Measurements from ENCODE around the gene PCSK7. TPM values are rescaled to one million over a fixed set of nuclear protein-coding genes. Genes with fewer than 3 reads are reported as not detected.

PCSK7 gene
- total and polyA plus RNA-seq, 2 of the 8 experiments (the other 6 are each of a cell fraction or from before 2014, with no cell fraction given): 23.4 to 38.5 TPM

DNA sequence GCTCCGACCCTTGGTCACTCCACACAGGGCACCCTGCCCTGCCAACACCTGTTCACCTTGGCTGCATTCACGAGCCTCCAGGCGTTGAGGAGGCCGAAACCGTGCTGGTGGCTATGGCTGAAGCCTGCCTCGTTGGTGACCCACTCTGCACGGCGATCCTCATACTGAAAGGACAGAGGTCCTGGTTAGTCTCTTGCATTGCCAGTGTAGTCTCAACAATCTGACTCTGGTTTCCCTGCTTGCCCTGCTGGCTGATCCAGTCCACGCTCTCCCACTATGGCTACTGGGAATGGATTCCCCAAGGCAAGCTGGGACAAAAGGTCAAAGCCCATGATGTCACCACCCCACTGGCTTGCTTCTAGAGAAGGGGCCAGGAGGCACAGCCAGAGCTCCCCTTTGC is 12.9 kb downstream of the PCSK7 start:
- FAIRE-seq: no peak
- Histone ChIP-seq H3K18ac (ENCODE audit: extremely low read depth, low read length) (no peak overlapping the region), H3K4me3 (ENCODE audit: extremely low read depth in 1 of 4, insufficient read depth in 2 of 4, low read depth in 3 of 4, low read length in 4 of 4) (no peak overlapping the region), H2BK15ac (ENCODE audit: low read length) (no peak overlapping the region), H3K23me2 (ENCODE audit: low read depth, low read length) (no peaks in the 10 kb centered on the region), H3K14ac (ENCODE audit: insufficient read length) (no peak overlapping the region), H2AK5ac (ENCODE audit: low read depth, low read length) (no peak overlapping the region), H3K79me1 (ENCODE audit: low read depth, low read length) (no peaks in the 10 kb centered on the region), H2BK12ac (ENCODE audit: low read depth, low read length) (no peak overlapping the region), H3K9me3 (ENCODE audit: insufficient read depth in 2 of 2, low read depth in 1 of 2, low read length in 1 of 2) (no peaks in the 10 kb centered on the region), H3K27me3 (replicated peaks in 1 of 4; ENCODE audit: control insufficient read depth in 3 of 4, extremely low read depth in 1 of 4, insufficient read depth in 3 of 4, low read length in 3 of 4) (no peaks in the 10 kb centered on the region), H3K4ac (replicated peaks; ENCODE audit: insufficient read length, low read depth, low read length) (no peak overlapping the region), H3K36me3 (ENCODE audit: control insufficient read depth in 2 of 4, insufficient read depth in 4 of 4, low read length in 3 of 4) (peaks cover 9 to 37% (median 22%) of the 10 kb centered on the region in 4 experiments; a peak in 7 of 8 replicates), H2BK120ac (replicated peaks; ENCODE audit: low read depth, low read length) (no peak overlapping the region), H4K91ac (replicated peaks; ENCODE audit: insufficient read length, low read length) (no peak overlapping the region), H3K23ac (ENCODE audit: insufficient read length) (no peak overlapping the region), H3K56ac (replicated peaks; ENCODE audit: insufficient read length, low read depth, low read length) (no peak overlapping the region), H3K4me1 (replicated peaks in 1 of 4; ENCODE audit: control insufficient read depth in 3 of 4, insufficient read depth in 4 of 4, low read length in 3 of 4) (no peaks in the 10 kb centered on the region), H4K5ac (ENCODE audit: insufficient read length, low read depth, low read length) (no peak overlapping the region), H3K4me2 (ENCODE audit: insufficient read depth in 1 of 2, low read depth in 2 of 2, low read length in 2 of 2) (no peak overlapping the region), H2AFZ (ENCODE audit: low read length) (no peak overlapping the region), H4K20me1 (replicated peaks in 1 of 2; ENCODE audit: control insufficient read depth in 1 of 2, insufficient read depth in 2 of 2, low read length in 2 of 2) (peaks cover 0 to 1% of the 10 kb centered on the region in 2 experiments), H3K79me2 (ENCODE audit: control insufficient read depth in 1 of 2, insufficient read depth in 2 of 2, low read length in 2 of 2) (no peaks in the 10 kb centered on the region; a peak in 1 of 4 replicates), H3K9ac (replicated peaks in 1 of 4; ENCODE audit: extremely low read depth in 1 of 4, low read depth in 3 of 4, low read length in 3 of 4) (no peak overlapping the region), H2BK5ac (ENCODE audit: low read depth, low read length) (no peak overlapping the region), H4K8ac (ENCODE audit: extremely low read depth, insufficient read depth, low read length) (no peak overlapping the region), H3K27ac (ENCODE audit: low read depth, low read length) (no peak overlapping the region), H2BK20ac (ENCODE audit: low read length) (no peak overlapping the region)
- POLR2A ChIA-PET (ENCODE audit: partially characterized antibody): interaction anchor here (1.1 to 4.0 kb wide), 4 partner anchors 7 to 18 kb away, joined by 3 to 15 read pairs (median 4); no protein-coding TSS in a partner anchor
- DNase-seq (ENCODE audit: low read depth in 1 of 2, low spot score in 2 of 2): no peak
- CTCF ChIA-PET (ENCODE audit: partially characterized antibody): interaction anchor here (4.7 to 25.0 kb wide), 4 partner anchors 8 to 38 kb away, joined by 31 to 449 read pairs (median 200); partner anchors contain the start of genes SIDT2 and TAGLN
- WGBS, 2 experiments (ENCODE audit: extremely low coverage in 1 of 2, insufficient coverage in 1 of 2, insufficient read length in 1 of 2, insufficient replicate concordance in 2 of 2, low coverage in 1 of 2, low lambda C conversion rate in 2 of 2, missing lambda C conversion rate in 1 of 2): 91% methylated on average over 9 of the region's 9 CpGs; no CpG with 5 or more reads in 1 of the 2 experiments
- TF ChIP-seq CHD2 (IDR thresholded peaks at IDR 0.05; ENCODE audit: low read length) (no peak), CTBP2 (IDR thresholded peaks at IDR 0.05; ENCODE audit: borderline replicate concordance, insufficient read depth, insufficient read length, low read length) (no peak), E2F6 (IDR thresholded peaks at IDR 0.05) (no peak)
- TF ChIP-seq, protein P1, sequence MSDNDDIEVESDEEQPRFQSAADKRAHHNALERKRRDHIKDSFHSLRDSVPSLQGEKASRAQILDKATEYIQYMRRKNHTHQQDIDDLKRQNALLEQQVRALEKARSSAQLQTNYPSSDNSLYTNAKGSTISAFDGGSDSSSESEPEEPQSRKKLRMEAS (IDR thresholded peaks at IDR 0.05): no peak

Measured in H1 (cell line).